GM12891 (cell line): ENCODE results near the gene UGT2A3.

ENCODE experiments used
- PAX5 ChIP-seq: IDR thresholded peaks from 2 replicates; pipeline ENCODE4 v1.6.1; 2011; ENCODE audit warnings: low read length, moderate library complexity, mild to moderate bottlenecking; ENCODE audit not compliant: insufficient read depth, severe bottlenecking
- POLR2A ChIP-seq: IDR thresholded peaks from 2 replicates; pipeline ENCODE4 v1.6.1; 2011; ENCODE audit warnings: low read depth, low read length, control low read depth
- POLR2AphosphoS5 ChIP-seq: IDR thresholded peaks from 2 replicates; pipeline ENCODE4 v1.6.1; 2011; ENCODE audit warnings: low read depth, low read length, control low read depth
- POU2F2 ChIP-seq: IDR thresholded peaks from 2 replicates; pipeline ENCODE4 v1.6.1; 2011; ENCODE audit warnings: low read depth, mild to moderate bottlenecking, control low read depth, low read length, moderate library complexity
- SPI1 ChIP-seq: IDR thresholded peaks from 2 replicates; pipeline ENCODE4 v1.6.1; 2011; ENCODE audit warnings: low read depth, low read length, control low read depth
- TAF1 ChIP-seq: IDR thresholded peaks from 2 replicates; pipeline ENCODE4 v1.6.1; 2011; ENCODE audit warnings: low read depth, low read length, control low read depth

DNA sequence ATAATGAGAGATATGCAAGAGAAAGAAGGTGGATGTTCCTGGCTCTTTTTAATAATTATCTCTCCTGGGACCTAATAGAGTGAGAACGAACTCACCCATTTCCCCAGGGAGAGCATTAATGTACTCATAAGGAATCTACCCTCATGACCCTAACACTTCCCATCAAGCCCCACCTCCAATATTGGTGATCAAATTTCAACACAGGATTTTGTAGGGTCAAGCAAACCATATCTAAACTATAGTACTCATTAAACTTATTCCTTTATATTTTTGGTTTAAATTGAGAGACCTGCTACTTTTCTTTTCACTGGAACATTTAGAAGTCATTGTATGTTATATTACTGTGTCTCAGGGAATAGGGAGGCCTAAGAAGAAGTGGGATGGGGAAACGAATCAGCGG is 2.6 kb downstream of the UGT2A3 start:
- no peak for TF ChIP-seq POLR2A
- no peak for TF ChIP-seq TAF1
- no peak for TF ChIP-seq SPI1
- no peak for TF ChIP-seq POLR2AphosphoS5
- no peak for TF ChIP-seq POU2F2
- no peak for TF ChIP-seq PAX5
